ENCODE results near the gene ABCC8. TPM values are rescaled to one million over a fixed set of nuclear protein-coding genes. Genes with fewer than 3 reads are reported as not detected.

Gene ABCC8
- total and polyA plus RNA-seq, 9 of the 15 experiments (the other 6 are each of a cell fraction or from before 2014, with no cell fraction given), result not detected

DNA sequence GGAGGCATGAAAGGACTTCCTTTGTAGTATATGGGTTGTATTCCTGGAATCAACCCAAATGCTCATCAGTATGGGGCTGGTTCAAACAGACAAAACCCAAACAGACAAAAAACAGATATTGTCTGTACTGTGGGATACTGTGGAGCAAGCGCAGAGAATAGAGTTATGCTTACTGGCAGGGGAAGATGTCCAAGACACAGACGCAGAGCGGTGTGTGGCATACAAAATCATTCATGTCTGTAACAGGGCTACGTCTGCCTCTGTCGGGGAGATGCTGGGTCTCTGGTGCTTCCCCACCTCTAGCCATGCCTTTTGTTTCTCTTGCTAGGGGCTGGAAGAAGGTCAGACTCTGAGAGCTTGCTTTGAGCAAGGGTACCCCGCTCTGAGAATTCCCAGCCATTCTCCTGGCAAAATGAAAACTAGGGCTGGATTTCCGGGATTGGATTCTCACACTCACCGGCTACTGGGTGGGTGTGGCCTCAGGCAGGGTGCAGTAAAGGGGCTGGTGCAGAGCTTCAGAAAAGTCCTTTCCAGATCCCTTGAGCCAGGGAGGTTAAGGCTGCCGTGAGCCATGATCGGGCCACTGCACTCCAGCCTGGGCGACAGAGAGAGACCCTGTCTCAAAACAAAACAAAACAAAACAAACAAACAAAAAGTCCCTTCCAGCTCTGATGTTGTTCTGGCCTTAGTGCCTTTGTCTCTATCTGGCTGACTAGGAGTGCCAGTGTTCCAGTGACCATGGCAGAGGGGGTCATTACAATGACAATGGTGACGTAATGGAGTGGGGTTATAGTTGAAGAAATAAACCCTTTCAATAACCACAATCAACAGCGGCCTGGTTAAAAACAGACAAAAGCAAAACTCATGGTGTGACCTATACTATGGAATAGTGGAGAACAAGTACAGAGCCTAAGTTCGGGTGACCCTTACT is 2.9 kb upstream of the ABCC8 start (continued):
- TF ChIP-seq, protein P1, sequence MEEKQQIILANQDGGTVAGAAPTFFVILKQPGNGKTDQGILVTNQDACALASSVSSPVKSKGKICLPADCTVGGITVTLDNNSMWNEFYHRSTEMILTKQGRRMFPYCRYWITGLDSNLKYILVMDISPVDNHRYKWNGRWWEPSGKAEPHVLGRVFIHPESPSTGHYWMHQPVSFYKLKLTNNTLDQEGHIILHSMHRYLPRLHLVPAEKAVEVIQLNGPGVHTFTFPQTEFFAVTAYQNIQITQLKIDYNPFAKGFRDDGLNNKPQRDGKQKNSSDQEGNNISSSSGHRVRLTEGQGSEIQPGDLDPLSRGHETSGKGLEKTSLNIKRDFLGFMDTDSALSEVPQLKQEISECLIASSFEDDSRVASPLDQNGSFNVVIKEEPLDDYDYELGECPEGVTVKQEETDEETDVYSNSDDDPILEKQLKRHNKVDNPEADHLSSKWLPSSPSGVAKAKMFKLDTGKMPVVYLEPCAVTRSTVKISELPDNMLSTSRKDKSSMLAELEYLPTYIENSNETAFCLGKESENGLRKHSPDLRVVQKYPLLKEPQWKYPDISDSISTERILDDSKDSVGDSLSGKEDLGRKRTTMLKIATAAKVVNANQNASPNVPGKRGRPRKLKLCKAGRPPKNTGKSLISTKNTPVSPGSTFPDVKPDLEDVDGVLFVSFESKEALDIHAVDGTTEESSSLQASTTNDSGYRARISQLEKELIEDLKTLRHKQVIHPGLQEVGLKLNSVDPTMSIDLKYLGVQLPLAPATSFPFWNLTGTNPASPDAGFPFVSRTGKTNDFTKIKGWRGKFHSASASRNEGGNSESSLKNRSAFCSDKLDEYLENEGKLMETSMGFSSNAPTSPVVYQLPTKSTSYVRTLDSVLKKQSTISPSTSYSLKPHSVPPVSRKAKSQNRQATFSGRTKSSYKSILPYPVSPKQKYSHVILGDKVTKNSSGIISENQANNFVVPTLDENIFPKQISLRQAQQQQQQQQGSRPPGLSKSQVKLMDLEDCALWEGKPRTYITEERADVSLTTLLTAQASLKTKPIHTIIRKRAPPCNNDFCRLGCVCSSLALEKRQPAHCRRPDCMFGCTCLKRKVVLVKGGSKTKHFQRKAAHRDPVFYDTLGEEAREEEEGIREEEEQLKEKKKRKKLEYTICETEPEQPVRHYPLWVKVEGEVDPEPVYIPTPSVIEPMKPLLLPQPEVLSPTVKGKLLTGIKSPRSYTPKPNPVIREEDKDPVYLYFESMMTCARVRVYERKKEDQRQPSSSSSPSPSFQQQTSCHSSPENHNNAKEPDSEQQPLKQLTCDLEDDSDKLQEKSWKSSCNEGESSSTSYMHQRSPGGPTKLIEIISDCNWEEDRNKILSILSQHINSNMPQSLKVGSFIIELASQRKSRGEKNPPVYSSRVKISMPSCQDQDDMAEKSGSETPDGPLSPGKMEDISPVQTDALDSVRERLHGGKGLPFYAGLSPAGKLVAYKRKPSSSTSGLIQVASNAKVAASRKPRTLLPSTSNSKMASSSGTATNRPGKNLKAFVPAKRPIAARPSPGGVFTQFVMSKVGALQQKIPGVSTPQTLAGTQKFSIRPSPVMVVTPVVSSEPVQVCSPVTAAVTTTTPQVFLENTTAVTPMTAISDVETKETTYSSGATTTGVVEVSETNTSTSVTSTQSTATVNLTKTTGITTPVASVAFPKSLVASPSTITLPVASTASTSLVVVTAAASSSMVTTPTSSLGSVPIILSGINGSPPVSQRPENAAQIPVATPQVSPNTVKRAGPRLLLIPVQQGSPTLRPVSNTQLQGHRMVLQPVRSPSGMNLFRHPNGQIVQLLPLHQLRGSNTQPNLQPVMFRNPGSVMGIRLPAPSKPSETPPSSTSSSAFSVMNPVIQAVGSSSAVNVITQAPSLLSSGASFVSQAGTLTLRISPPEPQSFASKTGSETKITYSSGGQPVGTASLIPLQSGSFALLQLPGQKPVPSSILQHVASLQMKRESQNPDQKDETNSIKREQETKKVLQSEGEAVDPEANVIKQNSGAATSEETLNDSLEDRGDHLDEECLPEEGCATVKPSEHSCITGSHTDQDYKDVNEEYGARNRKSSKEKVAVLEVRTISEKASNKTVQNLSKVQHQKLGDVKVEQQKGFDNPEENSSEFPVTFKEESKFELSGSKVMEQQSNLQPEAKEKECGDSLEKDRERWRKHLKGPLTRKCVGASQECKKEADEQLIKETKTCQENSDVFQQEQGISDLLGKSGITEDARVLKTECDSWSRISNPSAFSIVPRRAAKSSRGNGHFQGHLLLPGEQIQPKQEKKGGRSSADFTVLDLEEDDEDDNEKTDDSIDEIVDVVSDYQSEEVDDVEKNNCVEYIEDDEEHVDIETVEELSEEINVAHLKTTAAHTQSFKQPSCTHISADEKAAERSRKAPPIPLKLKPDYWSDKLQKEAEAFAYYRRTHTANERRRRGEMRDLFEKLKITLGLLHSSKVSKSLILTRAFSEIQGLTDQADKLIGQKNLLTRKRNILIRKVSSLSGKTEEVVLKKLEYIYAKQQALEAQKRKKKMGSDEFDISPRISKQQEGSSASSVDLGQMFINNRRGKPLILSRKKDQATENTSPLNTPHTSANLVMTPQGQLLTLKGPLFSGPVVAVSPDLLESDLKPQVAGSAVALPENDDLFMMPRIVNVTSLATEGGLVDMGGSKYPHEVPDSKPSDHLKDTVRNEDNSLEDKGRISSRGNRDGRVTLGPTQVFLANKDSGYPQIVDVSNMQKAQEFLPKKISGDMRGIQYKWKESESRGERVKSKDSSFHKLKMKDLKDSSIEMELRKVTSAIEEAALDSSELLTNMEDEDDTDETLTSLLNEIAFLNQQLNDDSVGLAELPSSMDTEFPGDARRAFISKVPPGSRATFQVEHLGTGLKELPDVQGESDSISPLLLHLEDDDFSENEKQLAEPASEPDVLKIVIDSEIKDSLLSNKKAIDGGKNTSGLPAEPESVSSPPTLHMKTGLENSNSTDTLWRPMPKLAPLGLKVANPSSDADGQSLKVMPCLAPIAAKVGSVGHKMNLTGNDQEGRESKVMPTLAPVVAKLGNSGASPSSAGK (IDR thresholded peaks at IDR 0.05), result no peak
- TF ChIP-seq LARP7 (IDR thresholded peaks at IDR 0.05) (no peak), HNRNPUL1 (IDR thresholded peaks at IDR 0.05; ENCODE audit: low read length) (no peak), ZNF586 (CRISPR knock-in tag; conservative IDR thresholded peaks at IDR 0.05) (no peak), CBX5 (IDR thresholded peaks at IDR 0.05; ENCODE audit: borderline replicate concordance, low read depth) (no peak), ZC3H8 (IDR thresholded peaks at IDR 0.05) (no peak), ZBTB7A (IDR thresholded peaks at IDR 0.05; ENCODE audit: borderline replicate concordance, control insufficient read depth, low read depth, low read length) (no peak), TFAM (CRISPR knock-in tag; conservative IDR thresholded peaks at IDR 0.05) (no peak)
- TF ChIP-seq, protein P2, sequence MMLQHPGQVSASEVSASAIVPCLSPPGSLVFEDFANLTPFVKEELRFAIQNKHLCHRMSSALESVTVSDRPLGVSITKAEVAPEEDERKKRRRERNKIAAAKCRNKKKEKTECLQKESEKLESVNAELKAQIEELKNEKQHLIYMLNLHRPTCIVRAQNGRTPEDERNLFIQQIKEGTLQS (IDR thresholded peaks at IDR 0.05), result peak; percentile 23; the same call in 1 of the 2 replicates
- TF ChIP-seq, protein P2 (CRISPR knock-in tag; conservative IDR thresholded peaks at IDR 0.05), result no peak
- TF ChIP-seq, protein P3, sequence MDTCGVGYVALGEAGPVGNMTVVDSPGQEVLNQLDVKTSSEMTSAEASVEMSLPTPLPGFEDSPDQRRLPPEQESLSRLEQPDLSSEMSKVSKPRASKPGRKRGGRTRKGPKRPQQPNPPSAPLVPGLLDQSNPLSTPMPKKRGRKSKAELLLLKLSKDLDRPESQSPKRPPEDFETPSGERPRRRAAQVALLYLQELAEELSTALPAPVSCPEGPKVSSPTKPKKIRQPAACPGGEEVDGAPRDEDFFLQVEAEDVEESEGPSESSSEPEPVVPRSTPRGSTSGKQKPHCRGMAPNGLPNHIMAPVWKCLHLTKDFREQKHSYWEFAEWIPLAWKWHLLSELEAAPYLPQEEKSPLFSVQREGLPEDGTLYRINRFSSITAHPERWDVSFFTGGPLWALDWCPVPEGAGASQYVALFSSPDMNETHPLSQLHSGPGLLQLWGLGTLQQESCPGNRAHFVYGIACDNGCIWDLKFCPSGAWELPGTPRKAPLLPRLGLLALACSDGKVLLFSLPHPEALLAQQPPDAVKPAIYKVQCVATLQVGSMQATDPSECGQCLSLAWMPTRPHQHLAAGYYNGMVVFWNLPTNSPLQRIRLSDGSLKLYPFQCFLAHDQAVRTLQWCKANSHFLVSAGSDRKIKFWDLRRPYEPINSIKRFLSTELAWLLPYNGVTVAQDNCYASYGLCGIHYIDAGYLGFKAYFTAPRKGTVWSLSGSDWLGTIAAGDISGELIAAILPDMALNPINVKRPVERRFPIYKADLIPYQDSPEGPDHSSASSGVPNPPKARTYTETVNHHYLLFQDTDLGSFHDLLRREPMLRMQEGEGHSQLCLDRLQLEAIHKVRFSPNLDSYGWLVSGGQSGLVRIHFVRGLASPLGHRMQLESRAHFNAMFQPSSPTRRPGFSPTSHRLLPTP (IDR thresholded peaks at IDR 0.05; ENCODE audit: borderline replicate concordance, extremely low read depth, insufficient read length), result no peak
